H1 (cell line): ENCODE measurements around the gene GJD2. TPM values are rescaled to one million over a fixed set of nuclear protein-coding genes. Genes with fewer than 3 reads are reported as not detected.

Source experiments
- CTCF ChIA-PET: fragments of 300-600 bp; sonication (Branson Sonifier 250); formaldehyde crosslinking; loops from one replicate; lab custom pipeline; 2021; ENCODE audit not compliant: partially characterized antibody; lab: Charles Lee
- POLR2A ChIA-PET: fragments of 300-600 bp; sonication (Branson Sonifier 250); formaldehyde crosslinking; loops from one replicate; lab custom pipeline; 2021; ENCODE audit warnings: inconsistent platforms; ENCODE audit not compliant: partially characterized antibody; lab: Charles Lee
- DNase-seq, 2 experiments: peaks; one replicate each; pipeline versions ENCODE4 v3.0.0 to v3.0.0-alpha.2; 2010 to 2022; ENCODE audit warnings: low spot score in 2 of 2, low read depth in 1 of 2, mixed read lengths in 1 of 2
- FAIRE-seq: peaks from 2 replicates; lab custom pipeline; 2011; peaks lifted over from hg19 to GRCh38; lab: Jason Lieb, UNC
- H2AFZ ChIP-seq: 2 replicates; pipeline ENCODE4 v1.8.1; 2012; ENCODE audit warnings: low read length, inconsistent platforms
- H2AK5ac ChIP-seq: 2 replicates; pipeline ENCODE4 v1.6.1; 2013; ENCODE audit warnings: low read depth, low read length
- H2BK120ac ChIP-seq: replicated peaks from 2 replicates; pipeline ENCODE3; 2013; ENCODE audit warnings: low read depth, low read length, inconsistent platforms
- H2BK12ac ChIP-seq: 2 replicates; pipeline ENCODE4 v1.6.1; 2013; ENCODE audit warnings: low read depth, low read length
- H2BK15ac ChIP-seq: 2 replicates; pipeline ENCODE4 v1.6.1; 2013; ENCODE audit warnings: low read length
- H2BK20ac ChIP-seq: 2 replicates; pipeline ENCODE4 v1.6.1; 2013; ENCODE audit warnings: low read length
- H2BK5ac ChIP-seq: 2 replicates; pipeline ENCODE4 v1.6.1; 2013; ENCODE audit warnings: low read depth, low read length
- H3K14ac ChIP-seq: 2 replicates; pipeline ENCODE4 v1.6.1; 2013; ENCODE audit warnings: inconsistent platforms; ENCODE audit not compliant: insufficient read length
- H3K18ac ChIP-seq: 2 replicates; pipeline ENCODE4 v1.6.1; 2013; ENCODE audit warnings: low read length; ENCODE audit errors: extremely low read depth
- H3K23ac ChIP-seq: 2 replicates; pipeline ENCODE4 v1.6.1; 2013; ENCODE audit warnings: inconsistent platforms; ENCODE audit not compliant: insufficient read length
- H3K23me2 ChIP-seq: 2 replicates; pipeline ENCODE4 v1.6.1; 2013; ENCODE audit warnings: low read depth, low read length
- H3K27ac ChIP-seq: 2 replicates; pipeline ENCODE4 v1.6.1; 2011; ENCODE audit warnings: low read depth, low read length, inconsistent platforms
- H3K27me3 ChIP-seq, 4 experiments: replicated peaks in 1 of 4; 1 replicate in 1 of 4; 2 replicates in 3 of 4; pipeline versions ENCODE4 v1.6.1 to v1.8.1; 2011 to 2013; ENCODE audit warnings: low read length in 3 of 4, mild to moderate bottlenecking in 3 of 4, inconsistent platforms in 2 of 4, mixed read lengths in 2 of 4, moderate library complexity in 1 of 4; ENCODE audit not compliant: control insufficient read depth in 3 of 4, insufficient read depth in 3 of 4; ENCODE audit errors: extremely low read depth in 1 of 4
- H3K36me3 ChIP-seq, 4 experiments: 2 replicates each; pipeline versions ENCODE4 v1.6.1 to v1.8.1; 2011 to 2013; ENCODE audit warnings: mild to moderate bottlenecking in 4 of 4, low read length in 3 of 4, moderate library complexity in 2 of 4, control low read depth in 1 of 4, inconsistent platforms in 1 of 4; ENCODE audit not compliant: insufficient read depth in 4 of 4, control insufficient read depth in 2 of 4
- H3K4ac ChIP-seq: replicated peaks from 2 replicates; pipeline ENCODE3; 2013; ENCODE audit warnings: low read length, low read depth, mixed read lengths, inconsistent platforms; ENCODE audit not compliant: insufficient read length
- H3K4me1 ChIP-seq, 4 experiments: replicated peaks in 1 of 4; 1 replicate in 1 of 4; 2 replicates in 3 of 4; pipeline versions ENCODE4 v1.6.1 to v1.8.1; 2011 to 2013; ENCODE audit warnings: low read length in 3 of 4, inconsistent platforms in 2 of 4, mixed read lengths in 1 of 4; ENCODE audit not compliant: insufficient read depth in 4 of 4, control insufficient read depth in 3 of 4
- H3K4me2 ChIP-seq, 2 experiments: 2 replicates each; pipeline versions ENCODE4 v1.6.1 to v1.8.1; 2011 to 2013; ENCODE audit warnings: low read depth in 2 of 2, low read length in 2 of 2, control low read depth in 1 of 2, inconsistent platforms in 1 of 2, mild to moderate bottlenecking in 1 of 2; ENCODE audit not compliant: insufficient read depth in 1 of 2
- H3K4me3 ChIP-seq, 4 experiments: fragments of 200-600, 300-600 bp in 1 of 4; sonication (generic), shearing (Covaris generic), sonication (Bioruptor Twin) in 1 of 4; 2 replicates each; pipeline versions ENCODE4 v1.5.1 to v1.8.1; 2011 to 2016; ENCODE audit warnings: low read length in 4 of 4, low read depth in 3 of 4, control low read depth in 2 of 4, inconsistent platforms in 2 of 4, mild to moderate bottlenecking in 2 of 4, mixed read lengths in 1 of 4, moderate library complexity in 1 of 4; ENCODE audit not compliant: insufficient read depth in 2 of 4; ENCODE audit errors: extremely low read depth in 1 of 4
- H3K56ac ChIP-seq: replicated peaks from 2 replicates; pipeline ENCODE3; 2013; ENCODE audit warnings: low read depth, mild to moderate bottlenecking, mixed read lengths, low read length, inconsistent platforms; ENCODE audit not compliant: insufficient read length
- H3K79me1 ChIP-seq: 2 replicates; pipeline ENCODE4 v1.6.1; 2013; ENCODE audit warnings: low read depth, low read length, control low read depth
- H3K79me2 ChIP-seq, 2 experiments: 2 replicates each; pipeline versions ENCODE4 v1.6.1 to v1.8.1; 2012 to 2013; ENCODE audit warnings: low read length in 2 of 2, mild to moderate bottlenecking in 2 of 2, inconsistent platforms in 1 of 2; ENCODE audit not compliant: insufficient read depth in 2 of 2, control insufficient read depth in 1 of 2
- H3K9ac ChIP-seq, 4 experiments: replicated peaks in 1 of 4; 1 replicate in 1 of 4; 2 replicates in 3 of 4; pipeline versions ENCODE4 v1.6.1 to v1.8.1; 2011 to 2013; ENCODE audit warnings: low read depth in 3 of 4, low read length in 3 of 4, control low read depth in 2 of 4, mild to moderate bottlenecking in 2 of 4, moderate library complexity in 2 of 4, inconsistent platforms in 1 of 4; ENCODE audit errors: extremely low read depth in 1 of 4
- H3K9me3 ChIP-seq, 2 experiments: 2 replicates each; pipeline versions ENCODE4 v1.6.1 to v1.8.1; 2012 to 2013; ENCODE audit warnings: mild to moderate bottlenecking in 2 of 2, moderate library complexity in 2 of 2, control low read depth in 1 of 2, inconsistent platforms in 1 of 2, low read depth in 1 of 2, low read length in 1 of 2, mixed read lengths in 1 of 2; ENCODE audit not compliant: insufficient read depth in 2 of 2
- H4K20me1 ChIP-seq, 2 experiments: replicated peaks in 1 of 2; 2 replicates each; pipeline versions ENCODE3 to v1.8.1; 2011 to 2013; ENCODE audit warnings: inconsistent platforms in 2 of 2, low read length in 2 of 2, mild to moderate bottlenecking in 1 of 2; ENCODE audit not compliant: insufficient read depth in 2 of 2, control insufficient read depth in 1 of 2
- H4K5ac ChIP-seq: 2 replicates; pipeline ENCODE4 v1.6.1; 2013; ENCODE audit warnings: low read length, low read depth, mixed read lengths, inconsistent platforms; ENCODE audit not compliant: insufficient read length
- H4K8ac ChIP-seq: 2 replicates; pipeline ENCODE4 v1.8.0; 2013; ENCODE audit warnings: mild to moderate bottlenecking, moderate library complexity, low read length, inconsistent platforms; ENCODE audit not compliant: insufficient read depth; ENCODE audit errors: extremely low read depth
- H4K91ac ChIP-seq: replicated peaks from 2 replicates; pipeline ENCODE3; 2013; ENCODE audit warnings: low read length, mixed read lengths, inconsistent platforms; ENCODE audit not compliant: insufficient read length
- CHD2 ChIP-seq: IDR thresholded peaks from 2 replicates; pipeline ENCODE4 v1.6.1; 2012; ENCODE audit warnings: low read length, improper control_type of control experiment
- CREB1 ChIP-seq: IDR thresholded peaks from 2 replicates; pipeline ENCODE4 v1.6.1; 2012; ENCODE audit warnings: inconsistent platforms
- EZH2 ChIP-seq: fragments of 200-600 bp; sonication (generic); IDR thresholded peaks from 2 replicates; pipeline ENCODE4 v1.7.1; 2012; ENCODE audit warnings: low read depth, mild to moderate bottlenecking, moderate library complexity, low read length, inconsistent platforms; ENCODE audit not compliant: severe bottlenecking
- JUN ChIP-seq: IDR thresholded peaks from 2 replicates; pipeline ENCODE4 v1.6.1; 2011; ENCODE audit warnings: low read depth, mild to moderate bottlenecking, improper control_type of control experiment, low read length
- JUND ChIP-seq: IDR thresholded peaks from 2 replicates; pipeline ENCODE4 v1.6.1; 2011; ENCODE audit warnings: mild to moderate bottlenecking, improper control_type of control experiment, low read length
- PHF8 ChIP-seq: fragments of 200-600 bp; sonication (generic); conservative IDR thresholded peaks from 2 replicates; pipeline ENCODE4 v1.7.1; 2012; ENCODE audit warnings: low read depth, mild to moderate bottlenecking, inconsistent platforms, low read length, moderate library complexity
- POLR2A ChIP-seq, 2 experiments: IDR thresholded peaks; 1 replicate in 1 of 2; 2 replicates in 1 of 2; pipeline ENCODE4 v1.6.1; 2011; ENCODE audit warnings: low read depth in 2 of 2, low read length in 2 of 2, mild to moderate bottlenecking in 2 of 2; ENCODE audit errors: control extremely low read depth in 1 of 2
- POLR2AphosphoS5 ChIP-seq: IDR thresholded peaks from 2 replicates; pipeline ENCODE4 v1.6.1; 2011; ENCODE audit warnings: low read depth, low read length
- RBBP5 ChIP-seq: IDR thresholded peaks from 2 replicates; pipeline ENCODE4 v1.7.1; 2012; ENCODE audit warnings: low read depth, mild to moderate bottlenecking, inconsistent platforms, low read length, moderate library complexity, borderline replicate concordance
- SIRT6 ChIP-seq: IDR thresholded peaks from one replicate; pipeline ENCODE4 v1.7.1; 2012; ENCODE audit warnings: low read length, inconsistent platforms
- SRF ChIP-seq: IDR thresholded peaks from 2 replicates; pipeline ENCODE4 v1.6.1; 2011; ENCODE audit warnings: mild to moderate bottlenecking, low read depth, low read length, moderate library complexity
- TAF7 ChIP-seq: optimal IDR thresholded peaks from 2 replicates; pipeline ENCODE3; 2011; ENCODE audit warnings: low read depth, mild to moderate bottlenecking, inconsistent platforms, low read length, moderate library complexity, borderline replicate concordance
- WGBS, 2 experiments: shearing (Covaris generic) in 1 of 2; methylation state at CpG; one replicate each; pipeline versions ENCODE4 v1.1.6 to v1.1.7; 2013 to 2015; ENCODE audit warnings: low lambda C conversion rate in 2 of 2, mixed read lengths in 2 of 2, inconsistent platforms in 1 of 2, low coverage in 1 of 2, missing lambda C conversion rate in 1 of 2; ENCODE audit not compliant: insufficient replicate concordance in 2 of 2, insufficient coverage in 1 of 2, insufficient read length in 1 of 2; ENCODE audit errors: extremely low coverage in 1 of 2, missing lambda C conversion rate in 1 of 2; 5-methylcytosine and 5-hydroxymethylcytosine counted together
- polyA plus RNA-seq, 7 experiments: library from polyadenylated mRNA; depleted of rRNA in 3 of 7; stranded (reverse) in 5 of 7; unstranded in 2 of 7; fragments of >200 nt in 5 of 7; fragments of 200-250 nt in 2 of 7; gene quantifications; 1 replicate in 5 of 7; 2 replicates in 1 of 7; 4 replicates in 1 of 7; pipeline versions ENCODE4 v1.2.1 to v1.2.3, GENCODE V29; 2011 to 2013; ENCODE audit warnings: missing spikeins in 2 of 7, mixed read lengths in 2 of 7
- total RNA-seq: library from RNA; stranded (reverse); fragmentation: NEBNext Ultra II Directional; extraction: Animal tissue kit (Norgen Biotek cat#: 25700); gene quantifications from 2 replicates; pipeline ENCODE4 v1.2.1, GENCODE V29; 2021

The GJD2 gene
- total and polyA plus RNA-seq, 2 of the 8 experiments (the other 6 are each of a cell fraction or from before 2014, with no cell fraction given): 0.39 to 0.54 TPM

DNA sequence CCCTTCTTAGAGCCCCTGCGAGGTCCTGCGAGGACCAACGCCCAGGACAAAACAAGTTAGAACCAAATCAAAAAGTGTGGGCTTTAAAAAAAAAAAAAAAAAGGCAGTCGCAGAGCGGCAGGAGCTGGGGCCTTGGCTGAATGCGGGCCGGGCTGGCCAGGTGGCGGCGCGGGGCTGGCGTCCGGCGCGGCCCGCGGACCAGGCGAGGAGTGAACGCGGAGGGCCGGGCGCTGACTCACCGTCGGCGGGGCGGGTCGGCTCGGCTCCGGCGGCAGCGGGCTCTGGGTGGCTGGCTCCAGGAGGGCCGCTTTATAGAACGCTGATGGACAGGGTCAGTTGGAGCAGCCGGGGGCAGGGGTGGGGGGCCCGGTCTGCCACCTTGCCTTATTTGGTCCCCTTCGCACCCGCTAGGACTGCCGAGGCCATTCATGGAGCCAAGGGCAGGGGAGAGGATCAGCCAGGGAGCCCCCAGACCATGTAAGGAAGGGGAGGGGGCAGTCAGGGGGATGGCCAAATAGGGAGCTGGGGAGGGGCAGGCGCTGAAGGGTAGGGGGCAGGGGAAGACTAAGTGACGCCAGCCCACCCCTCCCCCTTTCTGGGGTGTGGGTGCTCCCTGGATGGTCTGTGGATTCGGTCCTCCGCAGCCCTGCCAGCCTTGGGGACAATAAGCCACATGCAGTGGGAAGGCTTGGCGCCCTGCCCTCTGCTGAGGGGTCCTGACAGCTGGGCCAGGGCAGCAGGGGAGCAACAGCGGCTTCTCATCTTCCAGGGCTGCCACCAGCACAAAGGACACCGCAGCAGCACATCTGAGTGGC lies 40.7 kb upstream of the GJD2 start, which contains the start of gene ACTC1:
Gene ACTC1, minus strand, starts transcription at position 283 of the 815 bp plus-strand sequence. CDS start 741 bp downstream, outside the sequence.
- H2AFZ ChIP-seq: peak within 1 kb of the TSS; percentile 92
- 9% methylated on average over 42 of the region's 44 CpGs; no CpG with 5 or more reads in 1 of the 2 experiments for WGBS, 2 experiments
- H3K4me3 ChIP-seq: peak within 1 kb of the TSS; percentile 33 to 69 (median 46)
- H2AK5ac ChIP-seq: no peak within 1 kb of the TSS
- H4K91ac ChIP-seq: no peak within 1 kb of the TSS
- H3K56ac ChIP-seq: no peak within 1 kb of the TSS
- H3K4me1 ChIP-seq: peaks cover 4 to 14% (median 8%) of the 10 kb centered on the region in 4 experiments; a peak in 6 of 7 replicates
- peak within 1 kb of the TSS; percentile 42 for H4K5ac ChIP-seq
- H3K4ac ChIP-seq: no peak within 1 kb of the TSS
- H2BK12ac ChIP-seq: peak within 1 kb of the TSS; percentile 68
- peaks cover 0 to 14% (median 0%) of the 10 kb centered on the region in 4 experiments; a peak in 2 of 8 replicates for H3K36me3 ChIP-seq
- H2BK20ac ChIP-seq: no peak within 1 kb of the TSS; the same call in 1 of the 2 replicates
- H3K14ac ChIP-seq: no peak within 1 kb of the TSS
- DNase-seq (peak; percentile 47 to 82), FAIRE-seq (no peak)
- H3K9ac ChIP-seq: peak within 1 kb of the TSS in 3 of 4 experiments; percentile 34 to 46 (median 34); a peak in 5 of 7 replicates
- H3K18ac ChIP-seq: peak within 1 kb of the TSS; percentile 51
- H3K27ac ChIP-seq: no peak within 1 kb of the TSS
- H2BK15ac ChIP-seq: peak within 1 kb of the TSS; percentile 22; the same call in 1 of the 2 replicates
- H3K4me2 ChIP-seq: peak within 1 kb of the TSS; percentile 66 to 73
- H3K9me3 ChIP-seq: no peaks in the 10 kb centered on the region
- no peaks in the 10 kb centered on the region for H3K79me2 ChIP-seq
- H3K27me3 ChIP-seq: peaks cover 2 to 28% (median 15%) of the 10 kb centered on the region in 4 experiments; a peak in 6 of 7 replicates
- H4K20me1 ChIP-seq: no peaks in the 10 kb centered on the region
- H2BK5ac ChIP-seq: peak within 1 kb of the TSS; percentile 26; the same call in 1 of the 2 replicates
- H4K8ac ChIP-seq: peak within 1 kb of the TSS; percentile 88; the same call in 1 of the 2 replicates
- POLR2A ChIA-PET: interaction anchor here (0.9 to 1.4 kb wide), 6 partner anchors 9 to 55 kb away, joined by 3 to 6 read pairs (median 4); no protein-coding TSS in a partner anchor
- no peaks in the 10 kb centered on the region for H3K79me1 ChIP-seq
- no peak within 1 kb of the TSS for H2BK120ac ChIP-seq
- peaks cover 2% of the 10 kb centered on the region; the same call in 1 of the 2 replicates for H3K23me2 ChIP-seq
- CTCF ChIA-PET: interaction anchor here (0.8 to 0.9 kb wide), 2 partner anchors 22 to 562 kb away, joined by 3 read pairs; no protein-coding TSS in a partner anchor
- no peak within 1 kb of the TSS for H3K23ac ChIP-seq
- TF ChIP-seq PHF8 (peak; percentile 56; the same call in 1 of the 2 replicates), RBBP5 (no peak), CREB1 (no peak; the same call in 1 of the 2 replicates), JUND (0 out of 2 replicates have a peak, but pooled peaks have one; percentile 5), CHD2 (no peak), POLR2A (IDR thresholded peaks at IDR 0.05; ENCODE audit: control extremely low read depth in 1 of 2, low read depth in 2 of 2, low read length in 2 of 2) (peak in 1 of 2 experiments; percentile 63; a peak in 1 of 3 replicates), SRF (peak; percentile 70; the same call in 1 of the 2 replicates), POLR2AphosphoS5 (peak; percentile 49; the same call in 1 of the 2 replicates), SIRT6 (no peak), EZH2 (peak; percentile 33), JUN (no peak), TAF7 (peak; percentile 45)
